CD14-positive monocyte (primary cell): ENCODE results near the gene TRABD2B. TPM values are rescaled to one million over a fixed set of nuclear protein-coding genes. Genes with fewer than 3 reads are reported as not detected.

ENCODE experiments used
- DNase-seq, 3 donors: peaks; one replicate each; pipeline ENCODE4 v3.0.0-alpha.2; 2011 to 2022
- H2AFZ ChIP-seq: 2 replicates; pipeline ENCODE4 v1.6.0; 2012; ENCODE audit warnings: mild to moderate bottlenecking, low read depth, low read length, inconsistent platforms; ENCODE audit not compliant: insufficient read depth, poor library complexity, severe bottlenecking
- H3K27ac ChIP-seq, 2 donors: 1 replicate in 1 of 2; 2 replicates in 1 of 2; pipeline ENCODE4 v1.5.1; 2012 to 2013; ENCODE audit warnings: low read length in 2 of 2, control low read depth in 1 of 2, inconsistent platforms in 1 of 2, low read depth in 1 of 2, mild to moderate bottlenecking in 1 of 2
- H3K27me3 ChIP-seq, 2 donors: one replicate each; pipeline versions ENCODE4 v1.6.0 to v1.6.1; 2011 to 2013; ENCODE audit warnings: low read length in 2 of 2; ENCODE audit not compliant: control insufficient read depth in 2 of 2, insufficient read depth in 2 of 2
- H3K36me3 ChIP-seq, 2 donors: replicated peaks in 1 of 2; 1 replicate in 1 of 2; 2 replicates in 1 of 2; pipeline versions ENCODE4 v1.5.1 to v1.6.1; 2012 to 2013; ENCODE audit warnings: low read length in 2 of 2, control low read depth in 1 of 2, inconsistent platforms in 1 of 2, mild to moderate bottlenecking in 1 of 2; ENCODE audit not compliant: insufficient read depth in 2 of 2, control insufficient read depth in 1 of 2
- H3K4me1 ChIP-seq, 2 donors: 1 replicate in 1 of 2; 2 replicates in 1 of 2; pipeline versions ENCODE4 v1.5.1 to v1.6.1; 2012 to 2013; ENCODE audit warnings: low read length in 2 of 2, control low read depth in 1 of 2, inconsistent platforms in 1 of 2, mild to moderate bottlenecking in 1 of 2, moderate library complexity in 1 of 2; ENCODE audit not compliant: insufficient read depth in 2 of 2, control insufficient read depth in 1 of 2
- H3K4me2 ChIP-seq: replicated peaks from 2 replicates; pipeline ENCODE3; 2012; ENCODE audit warnings: low read length, moderate library complexity, mild to moderate bottlenecking; ENCODE audit not compliant: poor library complexity, severe bottlenecking; ENCODE audit errors: extremely low read depth
- H3K4me3 ChIP-seq, 3 experiments: fragments of 200-600 bp in 1 of 3; sonication (generic) in 1 of 3; replicated peaks in 1 of 3; 1 replicate in 2 of 3; 2 replicates in 1 of 3; pipeline ENCODE4 v1.5.1; 2011 to 2013; ENCODE audit warnings: low read length in 3 of 3, mild to moderate bottlenecking in 3 of 3, control low read depth in 2 of 3, low read depth in 2 of 3, inconsistent platforms in 1 of 3, moderate library complexity in 1 of 3
- H3K79me2 ChIP-seq: 2 replicates; pipeline ENCODE4 v1.6.0; 2012; ENCODE audit warnings: mild to moderate bottlenecking, control low read depth, inconsistent platforms, low read length, moderate library complexity; ENCODE audit not compliant: insufficient read depth
- H3K9ac ChIP-seq: 2 replicates; pipeline ENCODE4 v1.6.0; 2017; ENCODE audit warnings: low read length, mild to moderate bottlenecking; ENCODE audit not compliant: insufficient read depth, poor library complexity, severe bottlenecking
- H3K9me3 ChIP-seq, 2 donors: replicated peaks in 1 of 2; 1 replicate in 1 of 2; 2 replicates in 1 of 2; pipeline versions ENCODE4 v1.5.1 to v1.6.1; 2012 to 2013; ENCODE audit warnings: low read length in 2 of 2, control low read depth in 1 of 2; ENCODE audit not compliant: control insufficient read depth in 1 of 2, insufficient read depth in 1 of 2
- H4K20me1 ChIP-seq: 2 replicates; pipeline ENCODE4 v1.6.0; 2012; ENCODE audit warnings: mild to moderate bottlenecking, low read length, control low read depth, moderate library complexity; ENCODE audit not compliant: insufficient read depth
- H3K27ac Mint-ChIP-seq, 7 donors: one replicate each; pipeline ENCODE4 v1.8.0; 2020; ENCODE audit warnings: mild to moderate bottlenecking in 7 of 7, mixed read lengths in 7 of 7, moderate library complexity in 6 of 7, inconsistent platforms in 2 of 7
- H3K27me3 Mint-ChIP-seq, 3 donors: one replicate each; pipeline ENCODE4 v1.8.0; 2021 to 2022; ENCODE audit warnings: low read depth in 3 of 3, mild to moderate bottlenecking in 3 of 3, mixed read lengths in 3 of 3, moderate library complexity in 3 of 3, inconsistent platforms in 1 of 3
- H3K36me3 Mint-ChIP-seq, 2 donors: one replicate each; pipeline ENCODE4 v1.8.0; 2020; ENCODE audit warnings: mixed read lengths in 2 of 2, inconsistent platforms in 1 of 2, mild to moderate bottlenecking in 1 of 2
- H3K4me1 Mint-ChIP-seq: one replicate; pipeline ENCODE4 v1.8.0; 2020; ENCODE audit warnings: mild to moderate bottlenecking, mixed read lengths
- H3K4me3 Mint-ChIP-seq, 2 donors: one replicate each; pipeline ENCODE4 v1.8.0; 2020; ENCODE audit warnings: mild to moderate bottlenecking in 2 of 2, mixed read lengths in 2 of 2, moderate library complexity in 1 of 2
- H3K9me3 Mint-ChIP-seq, 7 donors: one replicate each; pipeline ENCODE4 v1.8.0; 2020 to 2022; ENCODE audit warnings: mixed read lengths in 7 of 7, mild to moderate bottlenecking in 6 of 7, moderate library complexity in 6 of 7, inconsistent platforms in 2 of 7
- CTCF ChIP-seq: fragments of 200-600 bp; IDR thresholded peaks from one replicate; pipeline ENCODE4 v1.8.0; 2022; ENCODE audit warnings: antibody characterized with exemption, mild to moderate bottlenecking
- WGBS: methylation state at CpG from one replicate; pipeline ENCODE4 v1.1.5; 2013; ENCODE audit warnings: missing lambda C conversion rate; ENCODE audit not compliant: insufficient coverage; 5-methylcytosine and 5-hydroxymethylcytosine counted together
- intact Hi-C, 2 donors: fragments of 100-400 bp; cut with micrococcal nuclease; formaldehyde crosslinking; loops; one replicate each; pipeline versions ENCODE4 v1.15.0 to v1.15.1; 2023
- polyA plus RNA-seq, 3 donors: library from polyadenylated mRNA; depleted of rRNA in 1 of 3; unstranded in 2 of 3; stranded (reverse) in 1 of 3; fragments of 300-500 nt in 2 of 3; fragments of >200 nt in 1 of 3; fragmentation: Illumina TruSeq in 2 of 3; gene quantifications; 1 replicate in 2 of 3; 2 replicates in 1 of 3; pipeline ENCODE4 v1.2.3, GENCODE V29; 2012 to 2021

Gene TRABD2B
- polyA plus RNA-seq, 3 donors, result not detected

DNA sequence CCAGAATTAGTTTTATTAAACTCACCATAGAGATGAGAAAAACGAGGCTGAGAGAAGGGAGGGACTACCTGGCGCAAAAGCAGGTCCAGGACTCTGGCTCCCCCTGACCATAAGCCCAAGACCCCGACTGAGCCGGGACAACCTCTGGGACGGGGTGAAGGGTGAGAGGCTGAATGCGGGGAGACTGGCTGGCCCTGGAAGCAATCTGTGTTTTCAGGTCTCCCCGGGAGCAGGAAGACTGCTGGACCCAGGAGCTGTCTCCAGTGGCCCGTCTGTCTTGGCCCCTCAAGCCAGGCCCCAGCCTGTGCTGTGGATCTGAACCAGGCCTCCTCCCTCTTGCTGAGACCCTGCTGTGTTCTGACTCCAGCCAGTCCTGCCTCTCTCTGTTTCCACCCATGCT lies 240.8 kb downstream of the TRABD2B start:
- Histone ChIP-seq H3K27me3 (no peaks in the 10 kb centered on the region), H2AFZ (no peak overlapping the region), H3K36me3 (no peaks in the 10 kb centered on the region), H3K9me3 (no peaks in the 10 kb centered on the region), H3K4me3 (no peak overlapping the region), H3K4me2 (no peak overlapping the region), H4K20me1 (no peaks in the 10 kb centered on the region), H3K27ac (no peak overlapping the region), H3K9ac (no peak overlapping the region), H3K79me2 (no peaks in the 10 kb centered on the region), H3K4me1 (no peaks in the 10 kb centered on the region)
- Mint-ChIP-seq H3K4me1 (no peaks in the 10 kb centered on the region), H3K27me3 (peaks cover 0 to 5% (median 3%) of the 10 kb centered on the region in 3 donors), H3K4me3 (no peak overlapping the region), H3K36me3 (no peaks in the 10 kb centered on the region), H3K9me3 (no peaks in the 10 kb centered on the region), H3K27ac (peak overlapping the region in 1 of 7 donors; percentile 24)
- 87% methylated on average over 7 of the region's 8 CpGs for WGBS
- TF ChIP-seq CTCF, result no peak
- no peak for DNase-seq
- intact Hi-C loops, result no loop called here

DNA sequence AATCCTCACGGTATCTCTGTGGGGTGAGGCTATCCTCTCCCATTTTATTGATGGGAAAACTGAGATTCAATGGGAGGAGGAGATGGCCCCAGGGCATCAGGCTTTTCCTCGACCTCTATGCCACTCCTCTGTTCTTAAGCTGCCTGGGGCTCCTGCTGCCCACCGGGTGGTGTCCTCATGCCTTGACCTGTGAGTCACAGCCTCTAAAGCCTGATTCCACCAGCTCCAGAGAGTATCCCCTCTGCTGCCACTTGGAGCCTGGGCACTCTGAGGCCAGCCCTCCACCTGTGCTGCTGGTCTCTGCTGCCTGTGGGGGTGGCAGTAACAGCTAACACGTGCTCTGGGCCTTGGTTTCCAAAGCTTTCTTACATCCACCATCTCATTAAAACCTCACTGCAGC lies 241.2 kb downstream of the TRABD2B start:
- DNase-seq, result no peak
- Mint-ChIP-seq H3K27ac (peak overlapping the region in 1 of 7 donors; percentile 24), H3K9me3 (peaks cover 0 to 2% (median 0%) of the 10 kb centered on the region in 7 donors), H3K4me1 (no peaks in the 10 kb centered on the region), H3K27me3 (peaks cover 0 to 5% (median 3%) of the 10 kb centered on the region in 3 donors), H3K4me3 (no peak overlapping the region), H3K36me3 (no peaks in the 10 kb centered on the region)
- no peak overlapping the region for H3K4me3 ChIP-seq
- H3K27me3 ChIP-seq, result no peaks in the 10 kb centered on the region
- TF ChIP-seq CTCF, result no peak
- H4K20me1 ChIP-seq, result no peaks in the 10 kb centered on the region
- H3K79me2 ChIP-seq, result no peaks in the 10 kb centered on the region
- no peak overlapping the region for H3K4me2 ChIP-seq
- WGBS, result 87% methylated on average over 2 of the region's 4 CpGs
- no peaks in the 10 kb centered on the region for H3K9me3 ChIP-seq
- H3K4me1 ChIP-seq, result no peaks in the 10 kb centered on the region
- H3K9ac ChIP-seq, result no peak overlapping the region
- intact Hi-C loops, result no loop called here
- no peak overlapping the region for H3K27ac ChIP-seq
- no peak overlapping the region for H2AFZ ChIP-seq
- no peaks in the 10 kb centered on the region for H3K36me3 ChIP-seq
